ENCODE results near the gene FOXN3.

FOXN3 gene, protein sequence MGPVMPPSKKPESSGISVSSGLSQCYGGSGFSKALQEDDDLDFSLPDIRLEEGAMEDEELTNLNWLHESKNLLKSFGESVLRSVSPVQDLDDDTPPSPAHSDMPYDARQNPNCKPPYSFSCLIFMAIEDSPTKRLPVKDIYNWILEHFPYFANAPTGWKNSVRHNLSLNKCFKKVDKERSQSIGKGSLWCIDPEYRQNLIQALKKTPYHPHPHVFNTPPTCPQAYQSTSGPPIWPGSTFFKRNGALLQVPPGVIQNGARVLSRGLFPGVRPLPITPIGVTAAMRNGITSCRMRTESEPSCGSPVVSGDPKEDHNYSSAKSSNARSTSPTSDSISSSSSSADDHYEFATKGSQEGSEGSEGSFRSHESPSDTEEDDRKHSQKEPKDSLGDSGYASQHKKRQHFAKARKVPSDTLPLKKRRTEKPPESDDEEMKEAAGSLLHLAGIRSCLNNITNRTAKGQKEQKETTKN

DNA sequence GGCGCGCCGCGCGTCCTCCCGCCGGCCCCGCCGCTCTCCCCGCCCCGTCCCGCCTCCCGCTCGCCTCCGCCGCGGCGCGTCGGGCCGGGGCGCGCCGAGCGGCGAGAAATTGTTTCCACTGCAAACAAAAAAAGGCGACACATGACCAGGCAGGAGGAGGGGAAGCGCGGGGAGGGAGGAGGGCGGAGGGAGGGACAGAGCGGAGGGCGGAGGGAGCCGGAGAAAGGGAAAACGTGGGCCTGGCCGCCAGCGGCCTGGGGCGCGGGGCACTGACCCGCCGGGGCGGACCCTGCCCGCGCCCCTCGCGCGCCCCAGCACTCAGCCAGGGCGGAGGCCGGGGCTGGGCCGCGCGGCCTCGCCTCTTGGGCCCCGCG is at the start of gene FOXN3:
TSS of gene FOXN3 (minus strand) at position 143 of the 374 bp plus-strand sequence. CDS start 4,757 bp downstream, outside the sequence.
- TF ChIP-seq JUND (IDR thresholded peaks at IDR 0.05; ENCODE audit: low read depth), result no peak
- in situ Hi-C loops (cut with HindIII; ENCODE audit: low pct_unique_long_range_greater_than_20kb, low sequenced_read_pairs), result no loop called here
- peak; percentile 88 to 97 for DNase-seq (ENCODE audit: low read depth in 1 of 2, low spot score in 1 of 2)

DNA sequence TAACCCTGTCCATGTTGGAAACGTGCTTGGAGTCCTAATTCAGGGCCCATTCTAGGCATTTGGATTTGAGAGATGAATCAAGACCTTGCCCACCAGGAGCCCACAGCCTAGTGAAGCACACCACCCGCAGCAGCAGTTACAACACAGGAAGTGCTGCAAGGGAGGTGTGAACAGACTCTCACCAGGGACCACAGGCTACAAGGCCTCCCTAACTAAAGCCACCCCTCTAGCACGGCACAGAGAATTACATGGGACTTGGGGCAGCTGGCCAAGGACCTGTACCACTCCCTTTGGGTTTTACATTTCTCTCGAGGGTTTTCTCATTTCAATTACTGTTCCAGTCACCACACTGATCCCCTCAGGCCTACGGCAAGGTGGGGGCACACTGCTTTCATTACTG is 49.5 kb upstream of the FOXN3 start:
- no peak for DNase-seq (ENCODE audit: low read depth in 1 of 2, low spot score in 1 of 2)
- in situ Hi-C loops (cut with HindIII; ENCODE audit: low pct_unique_long_range_greater_than_20kb, low sequenced_read_pairs), result no loop called here
- no peak for TF ChIP-seq JUND (IDR thresholded peaks at IDR 0.05; ENCODE audit: low read depth)

DNA sequence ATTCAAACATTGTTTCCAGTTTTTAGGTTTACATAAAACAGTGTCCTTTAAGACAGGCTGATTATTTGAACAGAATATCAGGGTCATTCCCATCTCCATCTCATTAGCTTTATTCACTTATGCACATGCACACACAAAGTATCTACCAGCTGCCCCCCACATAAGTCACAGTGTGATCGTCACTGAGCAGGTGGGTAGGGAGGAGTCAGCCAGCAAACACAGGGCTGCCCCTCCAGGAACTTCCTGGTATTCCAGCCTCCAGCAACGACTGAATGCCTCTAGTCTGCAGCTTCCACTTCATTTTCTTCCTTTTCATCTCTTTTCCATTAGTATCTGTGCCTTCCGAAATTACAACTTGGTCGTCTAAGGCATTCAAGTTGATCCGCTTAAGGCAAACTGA is 48.8 kb upstream of the FOXN3 start:
- no peak for TF ChIP-seq JUND (IDR thresholded peaks at IDR 0.05; ENCODE audit: low read depth)
- DNase-seq (ENCODE audit: low read depth in 1 of 2, low spot score in 1 of 2), result no peak
- in situ Hi-C loops (cut with HindIII; ENCODE audit: low pct_unique_long_range_greater_than_20kb, low sequenced_read_pairs), result no loop called here

DNA sequence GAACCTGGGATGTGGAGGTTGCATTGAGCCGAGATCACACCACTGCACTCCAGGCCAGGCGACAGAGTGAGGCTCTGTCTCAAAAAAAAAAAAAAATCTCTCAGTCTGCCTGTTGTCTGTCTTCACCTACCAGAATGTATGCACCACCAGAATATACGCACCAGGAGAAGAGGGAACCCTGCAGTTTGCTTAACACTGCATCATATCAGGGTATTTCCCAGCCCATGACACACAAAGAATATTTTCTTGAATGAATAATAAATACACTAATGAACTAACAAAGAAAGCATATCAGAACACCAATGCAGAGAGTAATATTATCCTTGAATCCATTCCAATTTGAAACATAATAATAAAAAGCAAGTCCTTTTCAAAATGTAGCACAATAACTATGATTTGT is 44.2 kb upstream of the FOXN3 start:
- no peak for DNase-seq (ENCODE audit: low read depth in 1 of 2, low spot score in 1 of 2)
- no peak for TF ChIP-seq JUND (IDR thresholded peaks at IDR 0.05; ENCODE audit: low read depth)
- in situ Hi-C loops (cut with HindIII; ENCODE audit: low pct_unique_long_range_greater_than_20kb, low sequenced_read_pairs), result no loop called here

DNA sequence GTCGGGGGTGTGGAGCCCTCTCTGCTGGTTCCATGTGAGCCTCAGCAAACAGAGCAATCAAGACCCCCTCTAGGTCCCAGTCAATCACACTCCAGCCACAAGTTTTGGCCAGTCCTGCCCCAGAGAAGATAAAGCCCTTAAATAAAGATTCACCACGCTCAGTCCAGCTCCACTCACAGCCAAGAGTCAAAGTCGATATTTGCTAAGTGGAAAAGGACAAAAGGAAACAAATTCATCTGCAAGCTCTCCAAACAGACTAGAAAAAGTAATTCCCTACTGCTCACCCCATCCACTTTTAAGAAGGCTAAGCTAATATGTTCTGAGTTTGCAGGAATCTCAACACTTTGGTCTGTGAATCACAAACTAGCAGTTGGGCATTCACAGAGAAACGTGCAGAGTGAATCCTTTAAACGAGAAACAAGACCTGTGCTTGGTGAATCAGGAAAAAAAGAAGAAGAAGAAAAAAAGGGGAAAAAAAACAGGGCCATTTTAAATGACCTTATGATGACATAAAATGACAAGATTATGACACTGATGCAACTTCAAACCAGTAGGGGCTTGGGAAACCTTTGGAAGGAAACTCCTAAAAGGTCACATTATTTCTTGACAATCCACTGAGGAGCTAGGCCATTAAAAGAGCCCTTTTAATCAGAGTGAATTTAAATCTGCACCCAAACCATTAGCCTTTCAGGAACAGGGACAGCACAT is 41.8 kb upstream of the FOXN3 start:
- in situ Hi-C loops (cut with HindIII; ENCODE audit: low pct_unique_long_range_greater_than_20kb, low sequenced_read_pairs), result no loop called here
- TF ChIP-seq JUND (IDR thresholded peaks at IDR 0.05; ENCODE audit: low read depth), result no peak
- no peak for DNase-seq (ENCODE audit: low read depth in 1 of 2, low spot score in 1 of 2)

DNA sequence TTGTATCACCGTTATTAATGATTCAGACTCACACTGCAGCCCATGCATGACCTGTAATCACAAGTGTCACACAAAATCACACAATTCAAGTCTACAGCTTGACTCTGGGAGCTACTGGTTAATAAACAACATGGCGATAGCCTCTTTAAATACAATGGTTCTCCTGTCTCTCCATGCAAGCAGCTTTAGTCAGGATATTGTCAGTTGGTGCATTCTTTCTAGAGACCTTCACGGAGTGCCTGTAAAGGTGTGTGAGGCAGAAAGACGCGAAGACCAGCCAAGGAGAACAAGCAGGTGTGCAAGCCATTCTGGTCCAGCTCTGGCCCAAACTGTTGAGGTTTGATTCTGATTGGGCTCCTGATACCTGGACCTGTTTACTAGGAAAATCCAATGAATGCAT is 40.0 kb upstream of the FOXN3 start:
- TF ChIP-seq JUND (IDR thresholded peaks at IDR 0.05; ENCODE audit: low read depth), result no peak
- in situ Hi-C loops (cut with HindIII; ENCODE audit: low pct_unique_long_range_greater_than_20kb, low sequenced_read_pairs), result no loop called here

DNA sequence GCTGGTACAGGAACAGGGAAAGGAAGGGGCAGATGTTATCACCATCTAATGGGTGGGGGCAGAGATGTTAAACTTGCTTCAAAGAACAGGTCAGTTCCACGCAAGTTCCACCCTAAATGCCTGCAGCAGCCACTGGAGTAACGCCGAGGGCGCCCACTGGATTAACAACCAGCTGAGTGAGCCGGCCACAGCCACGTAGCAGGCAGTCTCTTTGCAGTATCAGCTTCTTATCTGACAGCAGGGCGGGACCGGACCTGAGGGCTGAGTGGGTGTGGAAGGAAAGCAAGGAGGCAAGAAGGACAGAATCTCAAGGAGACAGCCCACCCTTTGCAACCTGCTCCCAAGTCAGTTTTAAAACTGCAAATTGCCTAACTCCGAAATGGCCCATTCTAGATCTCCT is 38.4 kb upstream of the FOXN3 start:
- TF ChIP-seq JUND (IDR thresholded peaks at IDR 0.05; ENCODE audit: low read depth), result no peak
- no peak for DNase-seq (ENCODE audit: low read depth in 1 of 2, low spot score in 1 of 2)
- in situ Hi-C loops (cut with HindIII; ENCODE audit: low pct_unique_long_range_greater_than_20kb, low sequenced_read_pairs), result no loop called here

More for the DNA sequence above, 40.0 kb upstream of the FOXN3 start:
- DNase-seq (ENCODE audit: low read depth in 1 of 2, low spot score in 1 of 2), result no peak

DNA sequence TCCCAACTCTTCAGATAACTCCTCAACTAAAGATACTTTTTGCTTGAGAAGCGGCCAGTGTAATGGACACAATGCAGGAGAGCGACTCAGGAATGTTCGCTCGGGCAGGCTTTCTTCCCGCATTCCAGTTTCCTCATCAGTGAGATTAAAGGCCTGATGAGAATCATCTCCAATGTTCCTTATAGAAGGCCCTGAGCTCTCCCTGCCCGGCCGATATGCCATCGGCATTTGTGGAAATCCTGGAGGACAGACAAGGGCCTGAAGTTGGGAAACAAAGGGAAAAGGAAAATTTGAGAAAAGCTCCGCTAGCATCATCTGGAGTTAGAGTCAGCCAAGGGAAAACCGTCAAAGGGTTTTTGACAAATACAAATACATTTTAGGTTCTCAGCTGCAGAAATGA is 38.0 kb upstream of the FOXN3 start:
- TF ChIP-seq JUND (IDR thresholded peaks at IDR 0.05; ENCODE audit: low read depth), result no peak
- in situ Hi-C loops (cut with HindIII; ENCODE audit: low pct_unique_long_range_greater_than_20kb, low sequenced_read_pairs), result no loop called here
- DNase-seq (ENCODE audit: low read depth in 1 of 2, low spot score in 1 of 2), result no peak

DNA sequence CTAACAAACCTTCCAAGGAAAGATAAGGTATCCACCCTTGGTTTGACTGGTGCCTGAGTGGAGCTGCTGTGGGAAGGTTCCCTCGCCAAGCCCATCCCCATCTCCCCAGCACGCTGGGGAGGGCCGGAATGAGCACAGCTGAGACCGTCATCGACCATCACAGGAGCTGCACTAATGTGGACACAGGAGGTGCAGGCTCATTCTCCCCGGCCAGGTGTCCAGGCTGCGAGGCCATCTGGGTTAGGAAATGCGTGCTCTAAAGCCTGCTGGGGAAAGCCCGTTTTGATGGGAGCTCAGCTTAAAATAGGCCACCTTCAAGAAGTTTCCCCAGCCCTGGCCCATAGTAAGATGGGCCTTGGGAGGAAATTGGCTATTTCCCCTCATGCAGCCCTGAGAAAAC is 35.2 kb upstream of the FOXN3 start:
- no peak for DNase-seq (ENCODE audit: low read depth in 1 of 2, low spot score in 1 of 2)
- in situ Hi-C loops (cut with HindIII; ENCODE audit: low pct_unique_long_range_greater_than_20kb, low sequenced_read_pairs), result no loop called here
- TF ChIP-seq JUND (IDR thresholded peaks at IDR 0.05; ENCODE audit: low read depth), result no peak

DNA sequence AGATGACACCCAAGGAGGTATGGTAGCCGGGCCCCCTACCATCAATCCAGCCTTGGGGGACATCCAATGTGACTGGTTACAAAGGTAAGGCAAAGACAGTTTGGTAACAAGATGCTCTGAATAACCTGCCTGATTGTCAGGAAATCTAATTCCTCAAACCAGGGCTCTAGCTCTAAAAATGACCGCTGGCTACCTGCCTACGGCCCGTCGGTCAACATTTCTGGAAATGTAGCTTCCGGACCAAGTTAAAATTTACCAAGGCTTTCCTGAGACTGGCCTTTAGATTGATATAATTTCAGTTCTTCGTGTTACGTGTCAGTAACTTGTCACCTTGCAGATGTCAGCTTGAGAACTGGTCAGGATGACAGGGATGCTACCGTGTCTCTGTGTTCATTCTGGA is 34.2 kb upstream of the FOXN3 start:
- in situ Hi-C loops (cut with HindIII; ENCODE audit: low pct_unique_long_range_greater_than_20kb, low sequenced_read_pairs), result no loop called here
- no peak for TF ChIP-seq JUND (IDR thresholded peaks at IDR 0.05; ENCODE audit: low read depth)
- DNase-seq (ENCODE audit: low read depth in 1 of 2, low spot score in 1 of 2), result no peak

DNA sequence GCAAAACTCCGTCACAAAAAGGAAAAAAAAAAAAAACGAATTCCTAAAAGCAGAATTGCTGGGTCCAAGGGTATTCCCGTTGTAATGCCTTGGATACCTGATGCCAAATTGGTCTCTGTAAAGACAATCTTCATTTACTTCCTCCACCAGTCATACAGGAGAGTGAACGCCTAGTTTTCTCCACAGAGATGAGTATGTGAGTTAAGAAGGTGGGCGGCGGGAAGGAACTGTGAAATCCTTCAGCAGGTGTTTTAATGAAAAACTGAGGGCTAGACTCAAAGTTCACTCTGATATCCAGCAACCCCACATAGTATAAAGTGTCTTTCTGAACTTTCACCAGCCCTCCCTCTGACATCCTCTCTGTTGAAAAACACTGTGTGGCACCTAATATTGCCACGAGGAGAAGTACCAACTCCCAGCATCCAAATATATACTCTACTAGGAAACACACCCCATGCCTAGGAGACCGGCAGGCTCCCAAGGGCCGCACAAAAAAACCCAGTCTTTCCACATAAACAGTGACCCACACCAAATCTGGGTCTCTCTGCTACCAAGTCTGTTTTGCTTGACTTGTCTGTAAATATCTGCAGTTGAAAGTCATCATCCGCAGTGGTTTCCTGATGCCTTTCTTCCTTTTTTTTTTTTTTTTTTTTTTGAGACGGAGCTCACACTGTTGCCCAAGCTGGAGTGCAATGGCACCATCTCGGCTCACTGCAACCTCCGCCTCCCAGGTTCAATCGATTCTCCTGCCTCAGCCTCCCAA is 30.3 kb upstream of the FOXN3 start:
- DNase-seq (ENCODE audit: low read depth in 1 of 2, low spot score in 1 of 2), result no peak
- in situ Hi-C loops (cut with HindIII; ENCODE audit: low pct_unique_long_range_greater_than_20kb, low sequenced_read_pairs), result no loop called here
- no peak for TF ChIP-seq JUND (IDR thresholded peaks at IDR 0.05; ENCODE audit: low read depth)

DNA sequence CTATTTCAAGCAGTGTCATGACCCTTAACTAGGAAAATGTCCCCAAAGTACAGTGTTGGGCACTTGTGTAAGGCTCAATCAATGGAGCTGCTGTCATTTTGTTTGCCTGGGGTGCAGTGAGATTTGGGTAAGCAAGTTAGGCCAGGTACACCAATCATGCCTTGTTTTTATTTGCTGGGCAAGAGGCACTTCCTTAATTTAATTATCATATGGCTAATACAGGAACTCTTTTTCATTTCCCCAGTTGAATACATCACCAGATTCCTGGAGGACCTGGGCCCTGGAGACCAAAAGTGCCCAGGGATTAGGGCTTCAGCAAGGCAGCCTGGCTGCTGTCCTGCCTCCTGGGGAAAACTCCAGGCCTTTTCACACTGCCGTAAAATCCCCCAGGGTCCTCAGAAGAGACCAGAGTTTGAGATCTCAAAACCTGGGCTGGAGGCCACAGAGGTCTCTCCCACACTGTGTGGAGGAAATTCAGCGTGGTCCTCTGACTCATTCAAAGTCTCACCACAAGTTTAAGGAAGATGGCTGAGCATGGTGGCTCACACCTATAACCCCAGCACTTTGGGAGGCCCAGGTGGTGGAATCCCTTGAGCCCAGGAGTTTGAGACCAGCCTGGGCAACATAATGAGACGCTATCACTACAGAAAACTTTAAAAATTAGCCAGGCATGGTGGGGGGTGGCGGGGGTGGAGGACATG is 28.4 kb upstream of the FOXN3 start:
- in situ Hi-C loops (cut with HindIII; ENCODE audit: low pct_unique_long_range_greater_than_20kb, low sequenced_read_pairs), result no loop called here
- no peak for DNase-seq (ENCODE audit: low read depth in 1 of 2, low spot score in 1 of 2)
- TF ChIP-seq JUND (IDR thresholded peaks at IDR 0.05; ENCODE audit: low read depth), result no peak

Data from T47D (cell line).